SK-N-MC (cell line): ENCODE results near the gene TPM4.

ENCODE experiments used
- EZH2 ChIP-seq: fragments of 200-600 bp; sonication (generic); IDR thresholded peaks from one replicate; pipeline ENCODE4 v1.6.1; 2017; ENCODE audit warnings: antibody characterized with exemption
- FOXP2 ChIP-seq: optimal IDR thresholded peaks from 2 replicates; pipeline ENCODE3; 2011; ENCODE audit warnings: mild to moderate bottlenecking, moderate library complexity; ENCODE audit not compliant: insufficient read depth; ENCODE audit errors: extremely low read length, control extremely low read depth
- POLR2AphosphoS5 ChIP-seq: IDR thresholded peaks from 2 replicates; pipeline ENCODE4 v1.6.1; 2012; ENCODE audit warnings: mild to moderate bottlenecking, low read depth, low read length, borderline replicate concordance

- TF ChIP-seq POLR2AphosphoS5 (no peak), EZH2 (no peak), FOXP2 (no peak)
Measured at GRCh38 chr19:16040642-16041041, 35.7 kb upstream of the TPM4 start.
